Measurements from ENCODE around the gene DISP3.

Gene DISP3

GRCh38 chr1:11462224-11462923 lies 16.6 kb upstream of the DISP3 start:
- no peak for DNase-seq

GRCh38 chr1:11463177-11463576 lies 15.8 kb upstream of the DISP3 start:
- no peak for DNase-seq

DNA sequence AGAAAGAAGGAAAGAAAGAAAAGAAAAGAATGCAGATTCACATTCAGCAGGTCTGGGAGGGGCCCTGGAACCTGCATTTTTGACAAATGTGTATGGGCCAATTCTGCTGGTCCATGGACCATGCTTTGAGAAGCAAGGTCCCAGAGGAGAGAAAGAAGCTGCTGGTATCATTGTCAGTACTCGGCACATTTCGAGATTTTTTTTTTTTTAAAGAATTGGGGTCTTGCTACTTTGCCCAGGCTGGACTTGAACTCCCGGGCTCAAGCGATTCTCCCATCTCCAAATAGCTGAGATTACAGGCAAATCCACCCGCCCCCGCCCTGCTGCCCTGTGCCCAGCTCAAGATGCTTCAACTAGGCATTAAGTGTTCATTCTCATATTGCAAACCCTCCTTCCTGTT lies 13.6 kb upstream of the DISP3 start:
- no peak for DNase-seq

DNA sequence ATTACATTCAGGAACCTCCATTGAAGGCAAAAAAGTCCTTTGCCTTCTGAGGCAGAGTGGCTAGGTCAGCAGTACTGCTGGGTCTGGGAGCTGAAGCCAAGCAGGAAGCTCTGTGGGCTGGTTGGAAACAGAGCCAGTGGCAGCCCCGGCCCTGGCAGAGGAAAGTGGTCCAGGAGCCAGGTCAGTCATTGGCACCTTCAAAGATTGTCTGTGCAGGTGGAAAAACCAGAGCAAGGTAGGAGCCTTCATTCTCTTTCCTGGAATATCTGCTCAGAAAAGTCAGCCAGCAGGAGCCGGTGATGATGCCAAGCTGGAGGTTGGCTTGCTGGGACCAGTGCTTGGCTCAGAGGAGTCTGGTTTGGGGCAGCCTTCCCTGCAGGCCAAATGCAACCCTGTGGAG lies 12.5 kb upstream of the DISP3 start:
- no peak for DNase-seq

- no peak for DNase-seq
Measured at GRCh38 chr1:11468878-11469277, 10.1 kb upstream of the DISP3 start.

DNA sequence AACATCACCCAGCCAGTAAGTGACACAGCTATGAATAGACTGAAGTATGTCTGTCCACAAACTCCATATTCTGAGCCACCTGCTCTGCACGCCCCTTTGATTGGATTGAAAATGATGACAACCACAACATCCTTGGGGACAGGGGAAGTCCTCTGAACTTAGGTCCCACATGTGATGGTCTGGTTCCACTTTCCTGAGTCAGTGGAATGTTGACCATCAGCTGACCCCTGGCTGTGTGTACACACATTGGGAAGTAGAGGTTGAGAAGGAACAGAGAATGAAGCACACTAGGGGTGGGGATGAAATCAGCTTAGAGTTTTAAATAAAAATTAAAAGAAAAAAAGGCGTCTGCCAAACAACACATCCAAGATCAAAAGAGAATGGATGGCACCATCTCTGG lies 8.0 kb upstream of the DISP3 start:
- DNase-seq: no peak

GRCh38 chr1:11471473-11471872 lies 7.5 kb upstream of the DISP3 start:
- no peak for DNase-seq

DNA sequence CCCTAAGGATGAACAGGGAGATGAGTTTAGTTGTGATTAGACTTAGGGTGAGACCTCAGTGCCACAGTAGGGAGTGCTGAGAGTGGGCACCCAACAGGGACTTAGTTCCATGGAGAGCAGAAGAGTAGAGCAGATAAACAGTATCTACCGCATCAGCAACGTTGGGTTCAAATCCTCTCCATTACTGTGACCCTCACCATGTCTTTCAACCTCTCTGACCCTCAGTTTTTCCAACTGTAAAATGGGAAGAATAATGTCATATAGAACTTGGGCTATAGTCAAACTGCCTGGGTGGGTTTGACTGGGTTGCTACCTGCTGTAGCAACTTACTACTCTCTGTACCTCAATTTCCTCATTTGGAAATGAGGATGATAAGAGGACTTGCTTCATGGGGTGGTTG lies 6.7 kb upstream of the DISP3 start:
- no peak for DNase-seq

DNA sequence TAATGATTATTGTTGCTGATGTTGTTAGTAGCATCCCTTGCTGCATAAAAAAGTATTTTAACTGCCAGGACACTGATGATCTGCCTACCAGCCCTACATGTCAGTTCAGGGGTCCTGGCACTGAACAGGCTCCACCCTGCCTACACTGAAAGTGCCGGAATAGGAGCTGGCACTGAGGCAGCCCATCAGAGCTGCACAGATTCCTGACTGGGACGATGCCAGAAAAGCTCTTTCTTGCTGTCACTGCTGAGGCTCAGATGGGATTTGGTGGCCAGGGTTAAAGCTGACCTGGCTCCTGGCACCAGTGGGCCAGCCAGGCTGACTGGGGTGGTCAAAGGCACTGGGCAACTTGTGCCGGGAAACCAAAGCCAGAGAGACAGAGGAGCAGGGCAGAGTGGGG lies 6.2 kb upstream of the DISP3 start:
- no peak for DNase-seq

DNA sequence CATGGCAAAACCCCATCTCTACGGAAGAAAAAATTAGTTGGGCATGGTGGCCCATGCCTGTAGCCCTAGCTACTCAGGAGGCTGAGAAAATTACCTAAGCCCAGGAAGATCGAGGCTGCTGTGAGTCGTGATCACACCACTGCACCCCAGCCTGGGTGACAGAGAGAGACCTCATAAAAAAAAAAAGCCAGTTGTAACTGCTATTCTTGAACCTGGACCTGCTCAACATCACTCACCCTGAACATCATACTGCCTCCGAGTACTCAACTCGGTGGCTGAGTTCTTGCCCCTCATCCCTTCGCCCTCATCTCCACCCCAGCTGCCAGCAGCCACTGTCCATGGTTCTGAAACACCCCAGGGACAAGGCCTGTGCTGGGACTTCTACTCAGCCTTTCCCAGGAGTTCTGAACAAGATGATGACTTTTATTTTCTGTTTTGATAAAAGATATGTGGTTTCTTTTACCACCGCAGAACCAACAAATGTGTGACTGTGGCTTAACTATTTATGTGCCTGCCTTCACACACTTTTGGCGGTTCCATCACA lies 5.4 kb upstream of the DISP3 start:
- DNase-seq: no peak

DNA sequence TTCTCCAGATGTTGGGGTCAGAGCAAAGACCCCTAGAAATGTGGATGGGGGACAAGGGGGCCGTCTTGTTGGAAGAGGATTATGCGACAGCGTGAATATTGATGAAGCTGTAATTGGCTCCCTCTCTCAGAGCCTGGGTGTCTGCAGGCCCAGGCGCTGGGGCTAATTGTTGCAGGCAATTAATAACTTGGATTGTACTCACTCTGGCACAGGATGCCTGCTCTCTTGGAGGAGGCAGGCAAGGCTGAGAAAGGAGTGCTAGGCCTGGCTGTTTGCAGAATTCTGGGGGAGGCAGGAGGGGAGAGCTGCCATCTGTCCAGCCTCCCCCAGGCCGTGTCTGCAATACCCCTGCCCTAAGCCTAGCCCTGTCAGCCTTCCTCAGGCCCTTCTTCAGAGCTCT lies 4.1 kb upstream of the DISP3 start:
- DNase-seq: no peak

DNA sequence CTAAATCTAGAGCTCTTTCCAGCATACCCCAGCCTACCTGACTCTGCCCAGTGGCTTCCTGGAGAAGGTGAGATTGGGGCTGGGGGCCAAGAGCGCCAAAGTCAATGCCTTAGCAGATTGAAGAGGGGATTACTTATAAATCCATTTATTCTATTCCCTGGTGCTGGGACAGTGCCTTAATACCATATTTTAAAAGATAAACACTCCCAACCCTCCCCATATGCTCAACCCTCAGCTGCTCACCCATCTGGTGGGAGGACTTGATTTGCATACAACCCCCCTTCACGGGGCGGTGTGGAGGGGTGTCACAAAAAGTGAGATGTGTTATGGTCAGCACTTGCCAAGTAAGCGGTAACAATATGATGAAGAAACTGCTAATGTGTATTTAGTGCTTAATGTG lies 3.2 kb upstream of the DISP3 start:
- no peak for DNase-seq

- no peak for DNase-seq
Measured at GRCh38 chr1:11479375-11479979, 522 bp downstream of the DISP3 start.

- DNase-seq: no peak
Measured at GRCh38 chr1:11481019-11481418, 2.1 kb downstream of the DISP3 start.

GRCh38 chr1:11482198-11482597 lies 3.2 kb downstream of the DISP3 start:
- DNase-seq: no peak

- no peak for DNase-seq
Measured at GRCh38 chr1:11482701-11483479, 3.9 kb downstream of the DISP3 start.

DNA sequence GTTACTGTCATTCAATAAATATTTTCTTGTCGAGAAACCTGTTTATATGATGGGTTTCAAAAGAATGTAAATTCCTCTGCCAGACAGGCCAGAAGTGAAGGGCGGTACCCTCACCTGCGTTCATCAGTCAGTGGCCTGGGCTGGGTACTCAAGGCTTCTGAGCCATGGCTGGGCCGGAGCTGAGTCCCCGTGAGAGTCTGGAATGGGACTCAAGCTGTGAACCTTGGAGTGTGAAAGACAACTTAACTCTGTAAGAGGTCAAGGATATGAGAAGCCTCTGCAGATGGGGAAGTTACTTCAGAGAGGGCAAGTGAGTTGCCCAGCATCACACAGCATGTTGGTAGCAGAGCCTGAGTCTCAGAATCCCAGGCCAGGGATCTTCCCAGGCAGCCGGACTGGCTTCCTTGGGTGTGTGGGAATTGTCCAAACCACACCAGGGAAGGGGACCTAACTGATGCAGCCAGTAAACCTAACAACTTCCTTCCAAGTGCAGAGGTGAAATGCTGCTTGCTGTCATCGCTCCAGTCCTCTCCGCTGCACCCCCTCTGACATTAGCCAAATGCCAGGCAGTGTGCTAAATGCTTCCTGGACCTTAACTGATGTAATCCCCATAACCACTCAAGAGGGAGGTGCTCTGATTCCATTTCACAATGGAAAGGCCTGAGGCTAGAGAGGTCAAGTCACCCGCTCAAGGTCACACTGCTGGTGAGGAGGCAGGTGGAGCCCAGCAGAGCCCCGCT lies 4.8 kb downstream of the DISP3 start:
- no peak for DNase-seq

- DNase-seq: no peak
Measured at GRCh38 chr1:11484321-11484655, 5.3 kb downstream of the DISP3 start.

GRCh38 chr1:11485191-11485590 lies 6.2 kb downstream of the DISP3 start:
- no peak for DNase-seq

DNA sequence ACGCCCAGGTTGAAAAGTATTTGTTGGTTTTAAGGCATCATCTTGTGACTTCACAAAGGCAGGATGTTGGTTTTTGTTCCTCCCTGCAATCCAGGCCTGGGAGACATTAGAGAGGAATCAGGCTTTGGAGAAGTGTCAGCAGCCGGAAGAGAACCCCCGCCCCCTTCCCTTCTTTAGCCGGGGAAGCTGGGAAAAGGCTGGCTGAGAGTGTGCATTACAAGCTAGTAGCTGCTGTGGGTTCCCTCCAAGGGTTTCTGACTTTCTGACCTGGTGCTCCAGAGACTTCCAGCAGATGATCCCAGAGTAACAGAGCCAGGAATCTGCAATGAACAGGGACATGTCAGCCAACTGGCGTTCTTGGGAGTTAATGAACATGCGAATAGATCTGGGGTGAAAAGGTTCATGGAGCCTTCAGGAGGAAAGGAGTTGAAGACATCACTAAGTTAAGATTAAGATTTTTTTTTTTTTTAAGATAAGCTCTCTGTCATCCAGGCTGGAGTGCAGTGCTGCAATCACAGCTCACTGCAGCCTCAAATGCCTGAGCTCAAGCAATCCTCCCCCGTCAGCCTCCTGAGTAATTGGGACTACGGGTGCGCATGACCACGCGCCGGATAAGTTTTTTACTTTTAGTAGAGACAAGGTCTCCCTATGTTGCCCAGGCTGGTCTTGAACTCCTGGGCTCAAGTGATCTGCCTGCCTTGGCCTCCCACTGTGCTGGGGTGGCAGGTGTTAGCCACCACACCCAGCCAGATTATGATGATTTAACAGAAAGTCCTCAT lies 7.5 kb downstream of the DISP3 start:
- peak; percentile 38 for DNase-seq

DNA sequence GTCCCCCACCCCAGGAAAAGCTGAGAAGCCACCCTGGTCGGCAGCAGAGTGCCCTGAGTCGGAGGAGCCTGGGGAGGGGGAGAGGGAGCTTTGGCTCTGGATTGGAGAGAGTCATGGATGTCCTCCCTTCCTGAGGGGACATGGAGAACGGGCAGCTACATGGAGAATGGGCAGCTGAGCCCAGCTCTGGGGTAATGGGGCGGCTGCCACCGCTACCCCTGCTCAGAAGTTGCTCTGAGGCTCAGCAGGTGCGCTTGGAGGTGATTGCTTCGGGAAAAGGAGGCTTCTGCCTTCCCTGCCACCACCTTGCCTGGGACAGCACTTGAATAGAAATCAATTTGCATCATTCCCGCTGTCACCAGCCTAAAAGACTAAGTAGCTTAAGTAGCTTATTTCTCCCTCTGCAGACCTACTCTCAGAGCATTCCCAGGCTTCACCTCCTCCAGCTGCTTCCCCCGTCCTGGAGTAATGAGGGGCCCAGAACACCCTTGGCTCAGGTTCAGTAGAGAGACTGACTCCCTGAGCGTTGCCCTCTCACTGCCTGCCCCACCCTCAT lies 8.3 kb downstream of the DISP3 start:
- DNase-seq: no peak

DNA sequence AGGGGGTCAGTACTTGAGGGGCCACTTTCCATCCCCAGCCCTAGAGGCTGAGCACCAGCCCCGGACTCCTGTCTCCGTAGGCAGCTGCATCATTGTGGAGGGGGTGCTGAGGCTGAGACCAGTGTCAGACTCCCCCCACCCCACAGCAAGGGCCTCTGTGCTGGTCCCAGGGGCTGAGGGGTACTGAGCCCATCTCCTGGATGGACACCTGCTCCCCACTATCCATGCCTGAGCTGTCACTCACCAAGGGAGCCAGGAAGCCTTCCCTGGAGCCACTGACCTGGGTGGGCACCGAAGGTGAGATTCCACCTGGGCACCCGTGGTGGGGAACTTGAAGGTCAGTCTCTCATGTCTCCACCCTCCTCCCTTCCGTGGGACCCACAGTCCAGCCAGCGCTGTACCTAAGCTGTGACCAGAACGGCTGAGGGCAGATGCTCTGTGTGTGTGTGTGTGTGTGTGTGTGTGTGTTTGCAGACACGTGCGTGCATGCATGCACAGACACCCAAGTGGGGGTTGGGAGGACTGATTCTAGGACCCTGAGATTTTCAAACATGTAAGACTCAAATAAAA lies 9.3 kb downstream of the DISP3 start:
- DNase-seq: no peak

Measured in femur (tissue), 1 donor.